Measurements from ENCODE around the gene C9. TPM values are rescaled to one million over a fixed set of nuclear protein-coding genes. Genes with fewer than 3 reads are reported as not detected.
"Not testable (repeated sequence)": the region's sequence is repeated elsewhere in the genome, so short reads cannot be mapped to it uniquely, and the experiment has no call there.

The C9 gene
- total RNA-seq, 1 donor, result not detected

GRCh38 chr5:39334296-39334695 lies 30.0 kb downstream of the C9 start:
- DNase-seq (ENCODE audit: low read depth in 2 of 3, low spot score in 2 of 3), result not testable (repeated sequence)

- no peak for DNase-seq (ENCODE audit: low read depth in 2 of 3, low spot score in 2 of 3)
Measured at GRCh38 chr5:39333104-39333503, 31.2 kb downstream of the C9 start.

GRCh38 chr5:39331861-39332381 lies 32.4 kb downstream of the C9 start:
- no peak for DNase-seq (ENCODE audit: low read depth in 2 of 3, low spot score in 2 of 3)

- no peak for DNase-seq (ENCODE audit: low read depth in 2 of 3, low spot score in 2 of 3)
Measured at GRCh38 chr5:39328731-39329130, 35.6 kb downstream of the C9 start.

GRCh38 chr5:39323542-39323941 lies 40.8 kb downstream of the C9 start:
- DNase-seq (ENCODE audit: low read depth in 2 of 3, low spot score in 2 of 3), result no peak

GRCh38 chr5:39319395-39319794 lies 44.9 kb downstream of the C9 start:
- no peak for DNase-seq (ENCODE audit: low read depth in 2 of 3, low spot score in 2 of 3)

- not testable (repeated sequence) for DNase-seq (ENCODE audit: low read depth in 2 of 3, low spot score in 2 of 3)
Measured at GRCh38 chr5:39316464-39316863, 47.8 kb downstream of the C9 start.

GRCh38 chr5:39315995-39316394 lies 48.3 kb downstream of the C9 start:
- no peak for DNase-seq (ENCODE audit: low read depth in 2 of 3, low spot score in 2 of 3)

GRCh38 chr5:39314591-39314990 lies 49.7 kb downstream of the C9 start:
- no peak for DNase-seq (ENCODE audit: low read depth in 2 of 3, low spot score in 2 of 3)

- no peak for DNase-seq (ENCODE audit: low read depth in 2 of 3, low spot score in 2 of 3)
Measured at GRCh38 chr5:39309534-39309933, 54.8 kb downstream of the C9 start.

GRCh38 chr5:39302472-39302871 lies 61.8 kb downstream of the C9 start:
- DNase-seq (ENCODE audit: low read depth in 2 of 3, low spot score in 2 of 3), result no peak

- no peak for DNase-seq (ENCODE audit: low read depth in 2 of 3, low spot score in 2 of 3)
Measured at GRCh38 chr5:39301406-39301805, 62.9 kb downstream of the C9 start.

GRCh38 chr5:39299962-39300361 lies 64.3 kb downstream of the C9 start:
- DNase-seq (ENCODE audit: low read depth in 2 of 3, low spot score in 2 of 3), result no peak

- DNase-seq (ENCODE audit: low read depth in 2 of 3, low spot score in 2 of 3), result no peak
Measured at GRCh38 chr5:39294736-39295135, 69.6 kb downstream of the C9 start.

- DNase-seq (ENCODE audit: low read depth in 2 of 3, low spot score in 2 of 3), result no peak
Measured at GRCh38 chr5:39284552-39284951, 79.7 kb downstream of the C9 start.

- peak; percentile 54 to 82 (median 73) for DNase-seq (ENCODE audit: low read depth in 2 of 3, low spot score in 2 of 3)
Measured at GRCh38 chr5:39283231-39283818, 81.0 kb downstream of the C9 start.

GRCh38 chr5:39282561-39282960 lies 81.7 kb downstream of the C9 start:
- no peak for DNase-seq (ENCODE audit: low read depth in 2 of 3, low spot score in 2 of 3)

GRCh38 chr5:39275865-39276264 lies 88.4 kb downstream of the C9 start:
- DNase-seq (ENCODE audit: low read depth in 2 of 3, low spot score in 2 of 3), result not testable (repeated sequence)

GRCh38 chr5:39274398-39275085 lies 89.8 kb downstream of the C9 start:
- DNase-seq (ENCODE audit: low read depth in 2 of 3, low spot score in 2 of 3), result peak in 2 of 3 donors; percentile 50 to 62

GRCh38 chr5:39273314-39273954 lies 90.9 kb downstream of the C9 start:
- DNase-seq (ENCODE audit: low read depth in 2 of 3, low spot score in 2 of 3), result no peak

- DNase-seq (ENCODE audit: low read depth in 2 of 3, low spot score in 2 of 3), result not testable (repeated sequence)
Measured at GRCh38 chr5:39272869-39273231, 91.4 kb downstream of the C9 start.
